ENCODE data around the gene LONRF2.

LONRF2 gene

DNA sequence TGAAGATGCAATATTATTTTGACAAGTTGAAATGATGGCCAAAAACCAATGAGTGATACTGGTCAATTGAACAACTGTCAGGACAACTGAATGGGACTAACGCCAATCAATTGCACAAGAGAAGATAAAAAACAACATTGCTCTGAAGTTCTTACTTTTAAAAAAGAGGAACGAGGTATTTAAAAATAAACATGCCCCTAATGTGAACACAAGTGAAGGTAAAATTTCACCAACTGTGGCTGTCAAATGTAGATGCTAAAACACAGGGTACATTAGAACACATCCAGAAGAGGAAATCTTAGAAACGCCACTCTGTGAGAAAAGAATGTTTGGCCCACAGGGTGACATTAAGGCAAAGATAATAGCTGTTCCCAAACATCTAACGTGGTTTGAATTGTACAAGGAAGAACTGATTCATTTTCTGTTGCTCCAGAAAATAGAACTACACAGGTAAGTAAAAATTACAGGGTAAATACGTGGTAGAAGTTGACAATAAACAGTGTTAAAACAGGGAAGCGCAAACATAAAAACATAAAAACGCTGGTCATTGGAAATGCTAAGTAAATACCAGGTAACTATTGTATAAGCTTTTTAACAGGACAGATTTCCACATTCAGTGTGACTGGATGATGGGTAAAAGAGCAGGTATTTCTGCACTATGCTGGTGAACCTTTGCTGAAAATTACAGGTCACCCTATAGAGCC lies 20.3 kb downstream of the LONRF2 start:
- FAIRE-seq: no peak
- TF ChIP-seq, protein P1, sequence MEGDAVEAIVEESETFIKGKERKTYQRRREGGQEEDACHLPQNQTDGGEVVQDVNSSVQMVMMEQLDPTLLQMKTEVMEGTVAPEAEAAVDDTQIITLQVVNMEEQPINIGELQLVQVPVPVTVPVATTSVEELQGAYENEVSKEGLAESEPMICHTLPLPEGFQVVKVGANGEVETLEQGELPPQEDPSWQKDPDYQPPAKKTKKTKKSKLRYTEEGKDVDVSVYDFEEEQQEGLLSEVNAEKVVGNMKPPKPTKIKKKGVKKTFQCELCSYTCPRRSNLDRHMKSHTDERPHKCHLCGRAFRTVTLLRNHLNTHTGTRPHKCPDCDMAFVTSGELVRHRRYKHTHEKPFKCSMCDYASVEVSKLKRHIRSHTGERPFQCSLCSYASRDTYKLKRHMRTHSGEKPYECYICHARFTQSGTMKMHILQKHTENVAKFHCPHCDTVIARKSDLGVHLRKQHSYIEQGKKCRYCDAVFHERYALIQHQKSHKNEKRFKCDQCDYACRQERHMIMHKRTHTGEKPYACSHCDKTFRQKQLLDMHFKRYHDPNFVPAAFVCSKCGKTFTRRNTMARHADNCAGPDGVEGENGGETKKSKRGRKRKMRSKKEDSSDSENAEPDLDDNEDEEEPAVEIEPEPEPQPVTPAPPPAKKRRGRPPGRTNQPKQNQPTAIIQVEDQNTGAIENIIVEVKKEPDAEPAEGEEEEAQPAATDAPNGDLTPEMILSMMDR (IDR thresholded peaks at IDR 0.05; ENCODE audit: insufficient read depth, missing control alignments): no peak
- DNase-seq (ENCODE audit: insufficient read length, low spot score): no peak

DNA sequence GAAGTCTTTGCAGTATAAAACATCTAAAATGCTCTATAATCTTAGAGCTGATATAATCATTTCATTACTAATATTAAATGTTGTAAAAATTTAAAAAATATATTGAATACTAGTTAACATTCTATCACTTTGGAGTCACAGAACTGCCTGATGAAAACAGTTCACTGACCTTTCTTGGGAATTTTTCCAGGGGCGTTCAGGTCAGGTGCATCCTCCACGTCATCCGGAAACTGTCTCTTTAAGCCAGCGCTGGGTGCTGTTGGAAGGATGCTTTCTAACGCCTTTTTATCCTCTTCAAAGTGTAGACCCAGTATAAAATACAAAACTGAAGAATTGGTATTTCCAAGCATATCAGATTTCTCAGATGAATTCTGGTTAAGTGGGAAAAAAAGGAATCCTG lies 22.8 kb downstream of the LONRF2 start:
- FAIRE-seq: no peak
- TF ChIP-seq, protein P1 (IDR thresholded peaks at IDR 0.05; ENCODE audit: insufficient read depth, missing control alignments): no peak
- no peak for DNase-seq (ENCODE audit: insufficient read length, low spot score)

DNA sequence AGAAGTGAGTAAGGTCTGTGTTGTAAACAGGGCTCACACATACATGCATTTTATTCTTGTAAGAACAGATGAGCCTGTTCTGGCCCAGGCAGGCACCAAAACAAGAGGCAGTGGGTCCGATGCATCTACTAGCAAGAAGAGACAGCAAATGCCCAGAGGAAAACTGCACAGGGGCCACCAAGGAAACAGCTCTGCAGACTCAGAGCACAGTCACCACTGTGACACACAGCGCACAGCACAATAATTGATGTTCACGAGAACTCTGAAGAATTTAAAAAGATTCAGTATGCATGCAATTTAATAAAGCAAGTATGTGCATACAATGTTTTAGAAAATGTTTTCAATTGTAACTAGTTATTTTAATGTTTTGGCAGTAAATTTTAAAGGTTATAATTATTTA lies 24.8 kb downstream of the LONRF2 start:
- TF ChIP-seq, protein P1 (IDR thresholded peaks at IDR 0.05; ENCODE audit: insufficient read depth, missing control alignments): no peak
- FAIRE-seq (no peak), DNase-seq (ENCODE audit: insufficient read length, low spot score) (no peak)

DNA sequence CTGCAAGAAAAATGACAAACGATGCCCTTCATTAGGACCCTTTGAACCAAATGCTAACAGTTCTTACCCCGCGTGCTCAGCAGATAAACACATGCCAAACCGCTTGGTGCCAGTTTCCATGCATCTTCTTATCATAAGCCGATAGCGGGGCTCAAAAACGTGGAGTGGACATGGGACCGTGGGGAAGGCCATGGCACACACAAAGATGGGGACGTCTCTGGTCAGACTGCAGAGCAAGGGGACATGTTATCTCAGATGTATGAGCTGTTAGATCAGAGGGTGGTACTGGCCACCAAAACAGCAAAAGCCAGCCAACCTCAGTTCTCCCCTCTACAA lies 28.2 kb downstream of the LONRF2 start:
- TF ChIP-seq, protein P1 (IDR thresholded peaks at IDR 0.05; ENCODE audit: insufficient read depth, missing control alignments): no peak
- no peak for FAIRE-seq
- no peak for DNase-seq (ENCODE audit: insufficient read length, low spot score)

DNA sequence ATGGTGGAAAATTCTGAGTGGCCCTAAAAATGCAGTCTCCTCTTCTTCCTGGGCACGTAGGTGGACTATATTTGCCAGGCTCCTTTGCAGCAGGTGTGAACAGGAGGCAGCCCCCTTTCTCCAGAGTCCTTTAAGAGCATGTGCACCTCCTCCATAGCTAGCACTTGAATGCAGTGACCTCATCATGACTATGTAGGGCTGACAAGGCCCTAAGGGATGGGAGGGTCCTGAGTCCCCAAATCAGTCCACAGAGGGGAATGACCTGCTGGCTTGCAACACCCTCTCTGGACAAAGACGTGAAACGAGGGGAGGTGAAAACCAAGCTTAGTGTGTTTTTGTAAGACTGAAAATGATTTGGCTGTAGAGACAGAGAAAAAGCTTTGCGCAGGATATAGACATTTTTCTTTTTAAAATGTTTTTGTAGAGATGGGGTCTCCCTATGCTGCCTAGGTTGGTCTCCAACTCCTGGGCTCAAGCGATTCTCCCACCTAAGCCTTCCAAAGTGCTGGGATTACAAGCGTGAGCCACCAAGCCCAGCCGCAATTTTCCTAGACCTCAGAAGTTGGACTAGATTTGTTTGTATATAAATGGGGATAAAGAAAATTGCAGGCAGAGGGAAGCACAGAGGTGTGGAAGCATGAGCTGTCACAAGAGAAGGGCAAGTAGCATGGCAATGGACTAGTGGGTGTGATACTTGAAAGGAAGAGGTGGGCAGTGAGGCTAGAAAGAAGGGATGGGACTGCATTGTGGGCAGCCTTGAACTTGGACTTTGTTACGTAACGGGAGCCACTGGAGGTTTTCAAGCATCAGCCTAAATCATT lies 28.8 kb downstream of the LONRF2 start:
- FAIRE-seq: no peak
- TF ChIP-seq, protein P1 (IDR thresholded peaks at IDR 0.05; ENCODE audit: insufficient read depth, missing control alignments): no peak
- DNase-seq (ENCODE audit: insufficient read length, low spot score): no peak

DNA sequence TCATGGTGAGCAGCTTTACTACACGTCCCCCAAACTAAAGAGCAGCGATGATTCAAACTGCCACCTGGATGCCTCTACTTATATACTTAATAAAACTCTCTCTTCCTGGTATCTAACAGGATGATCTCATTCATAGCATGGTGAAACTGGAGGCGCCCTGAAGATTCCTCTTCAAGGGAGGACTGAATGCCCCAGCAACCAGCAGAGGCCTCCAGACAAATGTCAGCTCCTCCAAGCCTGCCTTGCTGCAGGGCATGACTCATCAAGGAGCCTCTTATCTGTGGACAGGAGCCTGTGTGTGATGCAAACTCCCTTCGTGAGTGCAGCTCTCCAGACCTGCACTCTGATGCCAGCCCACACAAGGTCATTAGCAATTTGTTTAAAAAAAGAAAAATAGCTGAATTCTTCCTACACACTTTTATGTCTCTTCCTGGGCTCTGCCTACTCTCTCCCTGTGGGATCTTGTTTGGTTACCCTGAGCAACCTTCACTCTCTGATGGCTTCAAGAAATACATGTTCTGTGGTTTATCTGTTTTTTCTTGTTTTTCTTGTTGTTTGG lies 30.2 kb downstream of the LONRF2 start:
- no peak for DNase-seq (ENCODE audit: insufficient read length, low spot score)
- no peak for FAIRE-seq
- TF ChIP-seq, protein P1 (IDR thresholded peaks at IDR 0.05; ENCODE audit: insufficient read depth, missing control alignments): no peak
